ENCODE measurements around the gene PLEKHH1. TPM values are rescaled to one million over a fixed set of nuclear protein-coding genes. Genes with fewer than 3 reads are reported as not detected.

Gene PLEKHH1
- 4.1 TPM for polyA plus RNA-seq (2012; ENCODE audit: insufficient read depth, insufficient read length)

DNA sequence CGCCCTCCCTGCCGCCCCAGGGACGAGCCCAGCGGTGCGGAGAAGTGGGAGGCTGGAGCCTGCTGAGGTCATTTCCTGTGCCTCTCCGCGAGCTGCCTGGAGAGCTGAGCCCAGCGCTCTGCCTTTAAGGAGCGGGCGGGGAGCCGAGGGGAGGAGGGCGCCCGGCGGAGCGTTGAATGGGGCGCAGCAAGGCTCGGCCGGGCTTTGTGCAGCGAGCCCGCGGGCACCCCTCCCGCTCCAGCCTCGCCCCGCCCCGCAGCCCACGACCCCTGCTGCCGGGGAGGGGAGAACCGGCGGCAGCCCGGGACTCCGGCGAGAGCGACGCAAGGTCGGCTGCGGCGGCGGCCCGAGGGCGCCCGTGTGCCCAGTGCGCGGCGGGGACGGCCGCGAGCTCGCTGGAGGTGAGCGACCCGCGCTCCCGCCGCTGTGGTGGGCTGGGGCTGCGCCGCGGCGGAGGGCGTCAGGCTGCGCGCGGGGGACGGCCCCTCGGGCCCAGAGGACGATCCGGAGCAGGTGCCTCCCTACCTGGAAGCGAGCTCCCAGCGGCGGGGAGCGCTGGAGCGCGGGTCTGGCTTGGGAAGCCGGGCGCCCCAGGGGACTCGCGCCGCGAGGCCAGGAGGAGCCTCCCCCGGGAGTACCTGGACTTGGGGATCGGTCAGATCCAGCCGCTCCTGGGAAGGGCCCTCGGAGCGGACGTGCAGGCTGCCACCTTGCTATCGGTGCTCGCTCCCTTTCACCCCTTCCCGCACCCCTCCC is at the start of gene PLEKHH1:
Gene PLEKHH1, plus strand, starts transcription at position 293 of the 756 bp plus-strand sequence. CDS start 8,578 bp downstream, outside the sequence.
- H3K4me3 ChIP-seq (ENCODE audit: low read length), result peak within 1 kb of the TSS; percentile 47
- DNase-seq (ENCODE audit: low read depth, low spot score), result peak; percentile 31

DNA sequence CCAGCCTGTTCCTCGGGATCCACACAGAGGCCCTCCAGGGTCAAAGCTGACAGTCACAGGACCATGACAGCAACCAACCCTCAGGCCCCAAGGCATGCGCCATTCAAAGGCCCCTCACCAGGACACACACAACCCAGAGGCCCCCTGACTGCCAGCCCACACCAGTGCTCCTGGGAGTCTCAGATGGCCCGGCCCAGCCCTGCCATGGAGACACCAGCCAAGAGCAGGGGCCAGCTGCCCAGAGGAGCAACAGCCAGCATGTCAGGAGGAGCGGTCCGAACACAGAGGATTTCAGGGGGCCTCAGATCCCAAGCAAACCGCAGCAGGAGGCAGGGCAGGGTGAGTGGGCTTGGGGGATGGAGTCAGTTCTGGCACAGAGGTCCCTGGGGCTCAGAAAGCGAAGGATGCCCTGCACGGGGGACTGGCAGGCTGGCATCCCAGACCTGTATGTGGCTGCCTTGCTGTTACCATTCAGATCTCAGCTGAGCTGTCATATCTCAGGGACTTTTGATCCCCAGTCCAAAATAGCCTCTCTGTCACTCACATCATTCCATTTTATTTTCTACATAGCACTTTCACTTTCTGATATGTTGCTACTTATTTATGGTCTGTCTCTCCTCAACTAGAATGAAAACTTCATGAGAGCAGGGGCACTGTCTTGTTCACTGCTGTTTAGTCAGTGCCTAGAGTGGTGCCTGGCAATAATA is 49.4 kb upstream of the PLEKHH1 start:
- no peak for DNase-seq (ENCODE audit: low read depth, low spot score)
- no peak overlapping the region for H3K4me3 ChIP-seq (ENCODE audit: low read length)

DNA sequence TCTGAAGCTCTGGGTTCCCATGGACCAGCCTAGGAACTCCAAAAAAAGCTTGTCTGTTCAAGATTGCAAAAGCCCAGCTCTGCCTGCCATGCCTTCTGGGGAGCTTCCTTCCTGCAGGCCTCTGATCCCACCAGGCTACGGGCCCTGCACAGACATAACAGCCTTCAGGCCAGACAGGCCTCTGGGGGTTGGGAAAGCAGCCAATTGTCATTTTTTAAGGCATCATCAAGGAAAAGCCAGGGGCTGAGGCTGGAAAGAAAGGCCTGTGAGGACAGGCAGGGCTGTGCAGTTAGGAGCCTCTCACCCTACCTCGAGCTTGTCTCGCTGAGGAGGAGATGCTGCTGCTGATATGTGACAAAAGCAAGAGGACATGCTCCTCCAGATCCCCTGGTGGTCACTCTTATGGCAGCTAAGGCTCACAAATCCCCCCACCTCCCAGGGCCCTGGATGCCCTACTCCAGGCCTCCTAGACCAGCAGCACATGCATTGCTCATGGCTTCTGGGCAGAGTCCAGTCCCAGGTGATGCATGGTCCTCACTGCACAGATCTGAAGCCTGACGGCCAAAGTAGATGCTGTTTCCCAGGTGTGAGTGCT is 47.5 kb upstream of the PLEKHH1 start:
- DNase-seq (ENCODE audit: low read depth, low spot score), result no peak
- H3K4me3 ChIP-seq (ENCODE audit: low read length), result no peak overlapping the region

DNA sequence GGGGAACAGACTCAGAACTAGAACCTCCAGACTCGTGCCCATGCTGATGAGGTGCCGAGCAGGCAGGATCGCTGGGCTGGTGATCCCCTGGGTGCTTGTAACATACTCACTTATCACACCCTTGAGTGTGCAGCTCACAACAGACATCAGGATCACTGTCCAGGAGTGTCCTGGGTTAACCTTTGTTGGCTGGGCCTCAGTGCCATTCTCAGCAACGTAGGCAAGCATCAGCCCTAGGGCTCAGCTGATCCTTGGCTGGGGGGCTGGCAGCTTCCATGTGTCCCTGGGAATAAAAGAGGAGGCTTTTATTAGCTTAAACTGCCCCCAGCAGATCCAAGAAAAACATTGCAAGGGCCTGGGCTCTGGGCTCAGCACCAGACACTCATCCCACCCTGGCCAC is 46.2 kb upstream of the PLEKHH1 start:
- no peak for DNase-seq (ENCODE audit: low read depth, low spot score)
- no peak overlapping the region for H3K4me3 ChIP-seq (ENCODE audit: low read length)

DNA sequence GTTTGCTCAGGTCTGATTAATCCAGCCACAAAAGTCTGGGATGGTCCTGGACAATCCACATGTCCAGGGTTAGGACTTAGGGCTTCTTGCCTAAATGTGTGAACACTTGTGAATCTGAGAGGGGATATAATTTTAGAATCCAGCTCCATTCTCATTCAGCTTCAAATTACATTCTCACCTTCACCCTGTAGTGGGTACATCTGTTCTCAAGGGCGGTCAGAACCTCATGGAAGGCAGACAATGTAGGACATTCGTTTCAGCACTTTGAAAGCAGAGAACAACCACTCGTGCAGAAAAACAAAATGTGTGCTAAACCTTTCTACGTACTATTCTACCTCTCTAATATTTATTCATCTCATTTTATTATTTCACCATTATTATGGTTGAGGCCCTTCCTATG is 45.8 kb upstream of the PLEKHH1 start:
- no peak overlapping the region for H3K4me3 ChIP-seq (ENCODE audit: low read length)
- DNase-seq (ENCODE audit: low read depth, low spot score), result no peak

DNA sequence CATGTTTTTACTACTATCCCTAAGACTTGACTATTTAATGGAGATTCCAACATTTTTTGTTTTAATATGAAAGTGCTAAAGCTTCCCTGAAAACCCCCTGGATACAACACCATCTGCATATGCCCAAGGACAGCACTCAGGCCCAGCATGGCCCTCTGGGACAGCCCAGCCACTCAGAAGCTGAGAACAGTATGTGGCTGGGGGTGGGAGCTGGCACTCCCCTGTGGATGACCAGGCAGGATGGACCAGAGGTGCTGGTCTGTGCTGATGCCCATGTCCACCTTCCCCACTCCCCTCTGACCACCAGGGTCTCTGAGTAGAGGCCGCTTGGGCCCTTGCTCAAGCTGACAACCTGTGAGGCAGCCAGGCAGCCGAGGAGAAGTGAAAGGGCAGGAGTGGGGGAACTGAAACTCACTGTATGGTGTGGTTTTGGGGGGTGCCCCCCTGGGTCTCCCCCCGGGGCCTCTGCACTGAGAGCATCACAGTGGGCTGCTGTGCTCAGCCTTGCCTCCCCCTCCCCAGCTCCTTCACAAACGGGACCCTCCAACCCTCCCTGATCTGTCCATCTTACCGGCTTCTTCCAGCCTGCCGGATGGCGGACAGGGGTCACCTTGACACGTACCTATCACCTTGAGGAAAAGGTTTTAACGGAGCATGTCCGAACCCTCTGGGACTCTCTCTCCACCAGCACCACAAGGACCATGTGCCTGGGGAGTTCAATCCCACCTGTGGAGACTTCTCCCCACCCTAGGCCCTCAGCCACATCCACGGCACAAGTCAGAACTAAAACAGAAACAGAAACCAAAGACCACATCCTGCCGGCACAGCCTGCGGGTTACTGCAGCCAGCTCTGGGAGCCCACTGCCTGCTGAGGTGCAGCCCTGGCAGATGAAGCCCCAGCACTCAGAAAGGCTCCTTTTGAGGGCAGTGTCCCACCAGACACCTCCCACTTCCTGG is 44.9 kb upstream of the PLEKHH1 start, which contains the start of gene TMEM229B:
Gene TMEM229B, minus strand, starts transcription at position 785 of the 957 bp plus-strand sequence. CDS start 14,798 bp downstream, outside the sequence.
- peak; percentile 95 for DNase-seq (ENCODE audit: low read depth, low spot score)
- H3K4me3 ChIP-seq (ENCODE audit: low read length), result peak within 1 kb of the TSS; percentile 72

DNA sequence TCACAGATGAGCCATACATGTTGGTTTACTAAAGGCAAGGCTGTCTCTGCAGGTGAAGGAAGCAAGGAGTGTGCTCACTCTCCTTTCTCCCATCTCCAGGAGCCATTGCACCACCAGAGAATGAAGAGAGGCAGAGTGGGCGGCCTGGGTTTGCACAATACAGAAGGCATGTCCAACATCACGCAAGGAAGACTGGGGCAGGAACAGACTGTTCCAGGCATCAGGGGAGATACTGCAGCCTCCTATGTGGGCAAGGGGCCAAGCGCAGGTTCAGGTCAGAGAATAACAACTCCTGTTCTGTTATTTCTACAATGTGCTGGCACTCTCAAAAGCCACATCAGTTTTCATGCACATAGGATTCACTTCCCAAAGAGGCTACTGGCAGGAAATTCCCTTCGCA is 42.9 kb upstream of the PLEKHH1 start:
- no peak overlapping the region for H3K4me3 ChIP-seq (ENCODE audit: low read length)
- no peak for DNase-seq (ENCODE audit: low read depth, low spot score)

DNA sequence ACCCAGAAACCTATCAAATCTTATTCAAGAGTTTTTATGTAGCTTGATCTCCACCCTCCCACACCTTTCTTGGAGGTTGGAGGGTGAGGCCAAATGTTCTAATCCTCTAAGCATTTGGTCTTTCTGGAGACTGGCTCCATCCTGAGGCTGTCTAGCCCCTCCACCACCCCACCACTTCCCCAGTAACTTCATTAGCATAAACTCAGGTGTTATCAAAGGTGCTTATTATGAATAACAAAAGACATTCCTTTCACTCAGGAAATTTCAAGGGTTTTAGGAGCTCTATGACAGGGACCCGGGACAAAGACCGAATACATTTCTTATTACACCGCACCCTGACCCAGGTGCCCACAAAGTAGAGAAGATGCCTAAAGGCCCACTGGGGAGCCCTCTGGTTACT is 41.8 kb upstream of the PLEKHH1 start:
- H3K4me3 ChIP-seq (ENCODE audit: low read length), result no peak overlapping the region
- DNase-seq (ENCODE audit: low read depth, low spot score), result no peak

- no peak overlapping the region for H3K4me3 ChIP-seq (ENCODE audit: low read length)
- DNase-seq (ENCODE audit: low read depth, low spot score), result no peak
Observed at GRCh38 chr14:67491741-67492507, 41.2 kb upstream of the PLEKHH1 start.

GRCh38 chr14:67492538-67492937 is 40.6 kb upstream of the PLEKHH1 start:
- DNase-seq (ENCODE audit: low read depth, low spot score), result no peak
- no peak overlapping the region for H3K4me3 ChIP-seq (ENCODE audit: low read length)

- no peak for DNase-seq (ENCODE audit: low read depth, low spot score)
- no peak overlapping the region for H3K4me3 ChIP-seq (ENCODE audit: low read length)
Observed at GRCh38 chr14:67493092-67493717, 39.9 kb upstream of the PLEKHH1 start.

GRCh38 chr14:67495827-67496226 is 37.3 kb upstream of the PLEKHH1 start:
- no peak for DNase-seq (ENCODE audit: low read depth, low spot score)
- H3K4me3 ChIP-seq (ENCODE audit: low read length), result no peak overlapping the region

- no peak overlapping the region for H3K4me3 ChIP-seq (ENCODE audit: low read length)
- DNase-seq (ENCODE audit: low read depth, low spot score), result no peak
Observed at GRCh38 chr14:67497216-67497615, 35.9 kb upstream of the PLEKHH1 start.

DNA sequence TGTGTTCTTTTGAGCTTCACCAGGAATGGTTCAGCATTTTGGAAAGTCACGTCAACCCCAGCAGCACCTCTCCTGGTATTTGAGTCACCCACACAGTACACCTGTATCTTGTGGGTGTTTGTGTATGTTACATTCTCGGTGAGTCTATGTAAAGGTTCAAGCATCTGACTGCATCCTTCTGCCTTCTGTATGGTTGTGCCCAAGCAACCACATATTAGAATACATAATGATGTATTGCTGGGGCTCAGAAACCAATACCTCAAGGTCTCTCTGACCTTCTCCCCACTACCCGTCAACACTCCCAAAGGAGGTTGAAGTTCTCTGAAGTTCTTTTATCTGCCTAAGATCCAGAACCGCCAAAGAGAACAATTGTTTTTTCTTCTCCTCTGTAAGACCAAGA is 35.4 kb upstream of the PLEKHH1 start:
- no peak overlapping the region for H3K4me3 ChIP-seq (ENCODE audit: low read length)
- DNase-seq (ENCODE audit: low read depth, low spot score), result peak; percentile 49

- H3K4me3 ChIP-seq (ENCODE audit: low read length), result no peak overlapping the region
Observed at GRCh38 chr14:67500981-67501380, 32.1 kb upstream of the PLEKHH1 start.

GRCh38 chr14:67501670-67502069 is 31.4 kb upstream of the PLEKHH1 start:
- no peak overlapping the region for H3K4me3 ChIP-seq (ENCODE audit: low read length)
- DNase-seq (ENCODE audit: low read depth, low spot score), result no peak

More at GRCh38 chr14:67500981-67501380, 32.1 kb upstream of the PLEKHH1 start:
- no peak for DNase-seq (ENCODE audit: low read depth, low spot score)

GRCh38 chr14:67502867-67503266 is 30.2 kb upstream of the PLEKHH1 start:
- no peak for DNase-seq (ENCODE audit: low read depth, low spot score)
- H3K4me3 ChIP-seq (ENCODE audit: low read length), result no peak overlapping the region

DNA sequence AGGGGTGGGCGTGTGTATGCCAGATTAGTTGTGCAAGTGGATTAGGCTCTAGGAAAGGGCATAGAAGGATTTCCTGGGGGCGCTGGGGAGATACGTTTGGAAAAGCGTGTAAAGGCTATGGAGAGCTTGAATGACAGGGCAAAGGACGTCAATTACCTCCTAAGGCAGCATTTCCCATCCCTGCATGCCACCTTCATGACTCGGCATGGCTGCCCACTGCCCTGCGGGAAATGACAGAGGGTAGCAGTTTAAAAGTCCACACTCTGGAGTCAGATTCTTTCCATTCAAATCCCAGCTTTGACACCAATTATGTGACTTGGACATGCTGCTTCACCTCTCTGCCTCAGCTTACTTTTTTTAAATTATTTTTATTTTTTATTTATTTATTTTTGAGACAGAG is 29.8 kb upstream of the PLEKHH1 start:
- no peak for DNase-seq (ENCODE audit: low read depth, low spot score)
- no peak overlapping the region for H3K4me3 ChIP-seq (ENCODE audit: low read length)
